ENCODE results near the gene KRTDAP.
A peak's percentile ranks its signal among the peaks of the same experiment; 100 is the strongest.

Gene KRTDAP

GRCh38 chr19:35512831-35513627 lies 22.8 kb upstream of the KRTDAP start:
- DNase-seq (ENCODE audit: low read depth) = no peak

GRCh38 chr19:35511337-35511736 lies 21.1 kb upstream of the KRTDAP start:
- DNase-seq (ENCODE audit: low read depth) = no peak

GRCh38 chr19:35510626-35510964 lies 20.3 kb upstream of the KRTDAP start:
- DNase-seq (ENCODE audit: low read depth) = no peak

- DNase-seq (ENCODE audit: low read depth) = peak; percentile 70
Measured at GRCh38 chr19:35509861-35510625, 19.8 kb upstream of the KRTDAP start.

GRCh38 chr19:35509018-35509652 lies 18.9 kb upstream of the KRTDAP start:
- peak; percentile 22 for DNase-seq (ENCODE audit: low read depth)

GRCh38 chr19:35508129-35508528 lies 17.9 kb upstream of the KRTDAP start:
- DNase-seq (ENCODE audit: low read depth) = no peak

- DNase-seq (ENCODE audit: low read depth) = no peak
Measured at GRCh38 chr19:35507561-35507960, 17.3 kb upstream of the KRTDAP start.

- DNase-seq (ENCODE audit: low read depth) = no peak
Measured at GRCh38 chr19:35506011-35506410, 15.7 kb upstream of the KRTDAP start.

- no peak for DNase-seq (ENCODE audit: low read depth)
Measured at GRCh38 chr19:35502751-35503150, 12.5 kb upstream of the KRTDAP start.

GRCh38 chr19:35501684-35502083 lies 11.4 kb upstream of the KRTDAP start:
- DNase-seq (ENCODE audit: low read depth) = no peak

GRCh38 chr19:35500611-35501010 lies 10.3 kb upstream of the KRTDAP start:
- no peak for DNase-seq (ENCODE audit: low read depth)

GRCh38 chr19:35498984-35499527 lies 8.8 kb upstream of the KRTDAP start:
- no peak for DNase-seq (ENCODE audit: low read depth)

GRCh38 chr19:35498220-35498619 lies 8.0 kb upstream of the KRTDAP start:
- DNase-seq (ENCODE audit: low read depth) = no peak

- no peak for DNase-seq (ENCODE audit: low read depth)
Measured at GRCh38 chr19:35497406-35497805, 7.1 kb upstream of the KRTDAP start.

- peak; percentile 68 for DNase-seq (ENCODE audit: low read depth)
Measured at GRCh38 chr19:35495107-35496064, 5.1 kb upstream of the KRTDAP start.

- no peak for DNase-seq (ENCODE audit: low read depth)
Measured at GRCh38 chr19:35493971-35494370, 3.7 kb upstream of the KRTDAP start.

- DNase-seq (ENCODE audit: low read depth) = no peak
Measured at GRCh38 chr19:35491836-35492360, 1.6 kb upstream of the KRTDAP start.

- DNase-seq (ENCODE audit: low read depth) = no peak
Measured at GRCh38 chr19:35488677-35489076, 1.6 kb downstream of the KRTDAP start.

- no peak for DNase-seq (ENCODE audit: low read depth)
Measured at GRCh38 chr19:35487656-35488182, 2.5 kb downstream of the KRTDAP start.

GRCh38 chr19:35486268-35486708 lies 4.0 kb downstream of the KRTDAP start:
- no peak for DNase-seq (ENCODE audit: low read depth)

Data from stimulated activated CD8-positive, alpha-beta memory T cell treated with anti-CD3 and anti-CD28 coated beads, Interleukin-4, amount 100 ng/mL, for 24 hours (primary cell).